CD8-positive, alpha-beta memory T cell (primary cell): ENCODE data around the gene CEP41. TPM values are rescaled to one million over a fixed set of nuclear protein-coding genes. Genes with fewer than 3 reads are reported as not detected.

Source experiments
- CTCF ChIA-PET: fragments of 350-600 bp; sonication (Branson Sonifier 250); formaldehyde crosslinking; loops from one replicate; lab custom pipeline; 2021; ENCODE audit warnings: antibody characterized with exemption; lab: Charles Lee
- POLR2A ChIA-PET: fragments of 350-600 bp; sonication (Branson Sonifier 250); formaldehyde crosslinking; loops from one replicate; lab custom pipeline; 2021; ENCODE audit warnings: antibody characterized with exemption; lab: Charles Lee
- DNase-seq, 5 donors: peaks; one replicate each; pipeline versions ENCODE4 v3.0.0 to v3.0.0-alpha.2; 2020 to 2022; ENCODE audit warnings: mixed read lengths in 1 of 5
- H3K27ac ChIP-seq: one replicate; pipeline ENCODE4 v1.7.0; 2013; ENCODE audit warnings: low read depth, mild to moderate bottlenecking, low read length, moderate library complexity
- H3K27me3 ChIP-seq: 2 replicates; pipeline ENCODE4 v1.7.0; 2013; ENCODE audit warnings: low read length, mild to moderate bottlenecking; ENCODE audit not compliant: insufficient read depth, poor library complexity, severe bottlenecking
- H3K36me3 ChIP-seq: 2 replicates; pipeline ENCODE4 v1.7.0; 2013; ENCODE audit warnings: mild to moderate bottlenecking, low read length, moderate library complexity; ENCODE audit not compliant: insufficient read depth
- H3K4me1 ChIP-seq: 2 replicates; pipeline ENCODE4 v1.7.0; 2013; ENCODE audit warnings: mild to moderate bottlenecking, low read length, moderate library complexity; ENCODE audit not compliant: insufficient read depth
- H3K4me3 ChIP-seq: 2 replicates; pipeline ENCODE4 v1.7.0; 2013; ENCODE audit warnings: mild to moderate bottlenecking, low read length
- H3K9me3 ChIP-seq: 2 replicates; pipeline ENCODE4 v1.7.0; 2013; ENCODE audit warnings: mild to moderate bottlenecking, low read length
- H3K27ac Mint-ChIP-seq, 8 donors: one replicate each; pipeline ENCODE4 v1.8.0; 2020 to 2021; ENCODE audit warnings: mixed read lengths in 8 of 8, mild to moderate bottlenecking in 6 of 8, inconsistent platforms in 3 of 8, moderate library complexity in 3 of 8
- H3K27me3 Mint-ChIP-seq, 2 donors: one replicate each; pipeline ENCODE4 v1.8.0; 2020 to 2021; ENCODE audit warnings: mixed read lengths in 2 of 2, mild to moderate bottlenecking in 1 of 2, moderate library complexity in 1 of 2
- H3K36me3 Mint-ChIP-seq, 3 donors: one replicate each; pipeline ENCODE4 v1.8.0; 2020 to 2021; ENCODE audit warnings: mixed read lengths in 3 of 3, inconsistent platforms in 1 of 3, mild to moderate bottlenecking in 1 of 3
- H3K4me1 Mint-ChIP-seq, 3 donors: one replicate each; pipeline ENCODE4 v1.8.0; 2020 to 2021; ENCODE audit warnings: mixed read lengths in 3 of 3, inconsistent platforms in 1 of 3, mild to moderate bottlenecking in 1 of 3
- H3K4me3 Mint-ChIP-seq, 7 donors: one replicate each; pipeline ENCODE4 v1.8.0; 2020 to 2021; ENCODE audit warnings: mixed read lengths in 7 of 7, mild to moderate bottlenecking in 6 of 7, moderate library complexity in 4 of 7, inconsistent platforms in 2 of 7
- H3K9me3 Mint-ChIP-seq, 5 donors: one replicate each; pipeline ENCODE4 v1.8.0; 2020 to 2022; ENCODE audit warnings: mixed read lengths in 5 of 5, mild to moderate bottlenecking in 3 of 5, moderate library complexity in 2 of 5, inconsistent platforms in 1 of 5
- polyA plus RNA-seq: library from polyadenylated mRNA; unstranded; fragments of 300-500 nt; fragmentation: Illumina TruSeq; gene quantifications from one replicate; pipeline ENCODE4 v1.2.3, GENCODE V29; 2021
- total RNA-seq, 2 experiments: library from RNA; stranded (reverse); gene quantifications; one replicate each; pipeline ENCODE4 v1.2.3, GENCODE V29; 2021

The CEP41 gene
- total and polyA plus RNA-seq, 3 experiments from 2014 or later: 16.6 to 23.6 (median 18.8) TPM

- DNase-seq: no peak
- ChIA-PET POLR2A (no interaction called here), CTCF (interaction anchor here (1.5 kb wide), 1 partner anchor 14 kb away, joined by 3 read pairs; no protein-coding TSS in a partner anchor)
- Histone ChIP-seq H3K36me3 (no peaks in the 10 kb centered on the region), H3K27ac (no peak overlapping the region), H3K4me1 (no peaks in the 10 kb centered on the region), H3K9me3 (no peaks in the 10 kb centered on the region), H3K27me3 (no peaks in the 10 kb centered on the region), H3K4me3 (no peak overlapping the region)
- no peaks in the 10 kb centered on the region for H3K36me3 Mint-ChIP-seq
- H3K27ac Mint-ChIP-seq: no peak overlapping the region
- H3K27me3 Mint-ChIP-seq: peaks cover 13 to 18% of the 10 kb centered on the region in 2 donors
- H3K4me3 Mint-ChIP-seq: no peak overlapping the region
- no peaks in the 10 kb centered on the region for H3K9me3 Mint-ChIP-seq
- H3K4me1 Mint-ChIP-seq: peaks cover 0 to 9% (median 6%) of the 10 kb centered on the region in 3 donors
Observed at GRCh38 chr7:130473289-130473688, 32.5 kb upstream of the CEP41 start.

GRCh38 chr7:130471974-130472373, 31.2 kb upstream of the CEP41 start:
- H3K4me3 Mint-ChIP-seq: no peak overlapping the region
- peaks cover 13 to 23% of the 10 kb centered on the region in 2 donors for H3K27me3 Mint-ChIP-seq
- ChIA-PET POLR2A (no interaction called here), CTCF (no interaction called here)
- DNase-seq: no peak
- H3K4me1 Mint-ChIP-seq: peaks cover 0 to 6% (median 6%) of the 10 kb centered on the region in 3 donors
- H3K9me3 Mint-ChIP-seq: no peaks in the 10 kb centered on the region
- Histone ChIP-seq H3K27me3 (no peaks in the 10 kb centered on the region), H3K36me3 (no peaks in the 10 kb centered on the region), H3K4me3 (no peak overlapping the region), H3K9me3 (no peaks in the 10 kb centered on the region), H3K4me1 (no peaks in the 10 kb centered on the region), H3K27ac (no peak overlapping the region)
- peak overlapping the region in 1 of 8 donors; percentile 81 for H3K27ac Mint-ChIP-seq
- no peaks in the 10 kb centered on the region for H3K36me3 Mint-ChIP-seq

- H3K27ac ChIP-seq: no peak overlapping the region
- no peak for DNase-seq
- no peaks in the 10 kb centered on the region for H3K4me1 ChIP-seq
- H3K27me3 ChIP-seq: no peaks in the 10 kb centered on the region
- no peak overlapping the region for H3K4me3 Mint-ChIP-seq
- H3K27me3 Mint-ChIP-seq: peaks cover 10 to 23% of the 10 kb centered on the region in 2 donors
- ChIA-PET CTCF (no interaction called here), POLR2A (interaction anchor here (0.6 kb wide), 1 partner anchor 399 kb away, joined by 3 read pairs; no protein-coding TSS in a partner anchor)
- no peaks in the 10 kb centered on the region for H3K36me3 ChIP-seq
- H3K4me1 Mint-ChIP-seq: no peaks in the 10 kb centered on the region
- H3K27ac Mint-ChIP-seq: peak overlapping the region in 1 of 8 donors; percentile 22
- H3K9me3 ChIP-seq: no peaks in the 10 kb centered on the region
- peaks cover 0 to 6% (median 0%) of the 10 kb centered on the region in 3 donors for H3K36me3 Mint-ChIP-seq
- H3K9me3 Mint-ChIP-seq: peaks cover 0 to 5% (median 0%) of the 10 kb centered on the region in 5 donors
- no peak overlapping the region for H3K4me3 ChIP-seq
Observed at GRCh38 chr7:130468612-130469011, 27.8 kb upstream of the CEP41 start.

GRCh38 chr7:130463553-130464434, 23.0 kb upstream of the CEP41 start:
- H3K27me3 ChIP-seq: no peaks in the 10 kb centered on the region
- H3K27ac Mint-ChIP-seq: no peak overlapping the region
- ChIA-PET POLR2A (no interaction called here), CTCF (no interaction called here)
- no peaks in the 10 kb centered on the region for H3K36me3 ChIP-seq
- no peaks in the 10 kb centered on the region for H3K9me3 ChIP-seq
- H3K4me1 ChIP-seq: no peaks in the 10 kb centered on the region
- peaks cover 1 to 4% of the 10 kb centered on the region in 2 donors for H3K27me3 Mint-ChIP-seq
- H3K4me3 Mint-ChIP-seq: no peak overlapping the region
- H3K4me1 Mint-ChIP-seq: peaks cover 0 to 3% (median 3%) of the 10 kb centered on the region in 3 donors
- H3K9me3 Mint-ChIP-seq: peaks cover 3 to 14% (median 5%) of the 10 kb centered on the region in 5 donors
- H3K4me3 ChIP-seq: no peak overlapping the region
- no peak overlapping the region for H3K27ac ChIP-seq
- peaks cover 0 to 9% (median 0%) of the 10 kb centered on the region in 3 donors for H3K36me3 Mint-ChIP-seq
- peak in 1 of 5 donors; percentile 34 for DNase-seq

GRCh38 chr7:130461272-130461671, 20.5 kb upstream of the CEP41 start:
- CTCF ChIA-PET: no interaction called here
- H3K36me3 Mint-ChIP-seq: peaks cover 0 to 14% (median 0%) of the 10 kb centered on the region in 3 donors
- H3K4me1 ChIP-seq: peaks cover 4% of the 10 kb centered on the region
- no peak overlapping the region for H3K4me3 Mint-ChIP-seq
- H3K4me1 Mint-ChIP-seq: peaks cover 8 to 13% (median 10%) of the 10 kb centered on the region in 3 donors
- H3K36me3 ChIP-seq: no peaks in the 10 kb centered on the region
- H3K27ac Mint-ChIP-seq: peak overlapping the region in 1 of 8 donors; percentile 47
- H3K27me3 ChIP-seq: no peaks in the 10 kb centered on the region
- POLR2A ChIA-PET: no interaction called here
- H3K27ac ChIP-seq: no peak overlapping the region
- H3K9me3 Mint-ChIP-seq: peaks cover 4 to 14% (median 5%) of the 10 kb centered on the region in 5 donors
- H3K9me3 ChIP-seq: no peaks in the 10 kb centered on the region
- peaks cover 0 to 1% of the 10 kb centered on the region in 2 donors for H3K27me3 Mint-ChIP-seq
- DNase-seq: no peak
- H3K4me3 ChIP-seq: no peak overlapping the region

GRCh38 chr7:130458257-130458656, 17.4 kb upstream of the CEP41 start:
- POLR2A ChIA-PET: no interaction called here
- no peaks in the 10 kb centered on the region for H3K36me3 ChIP-seq
- CTCF ChIA-PET: no interaction called here
- Mint-ChIP-seq H3K9me3 (peaks cover 0 to 10% (median 5%) of the 10 kb centered on the region in 5 donors), H3K36me3 (peaks cover 0 to 8% (median 0%) of the 10 kb centered on the region in 3 donors), H3K4me3 (peak overlapping the region in 6 of 7 donors; percentile 35 to 80 (median 66)), H3K27me3 (no peaks in the 10 kb centered on the region), H3K4me1 (peaks cover 8 to 13% (median 10%) of the 10 kb centered on the region in 3 donors), H3K27ac (peak overlapping the region in 5 of 8 donors; percentile 27 to 78 (median 48))
- H3K27ac ChIP-seq: no peak overlapping the region
- no peaks in the 10 kb centered on the region for H3K9me3 ChIP-seq
- peaks cover 4% of the 10 kb centered on the region for H3K4me1 ChIP-seq
- H3K27me3 ChIP-seq: no peaks in the 10 kb centered on the region
- DNase-seq: peak in 2 of 5 donors; percentile 14 to 35
- peak overlapping the region; percentile 27 for H3K4me3 ChIP-seq

GRCh38 chr7:130454959-130455358, 14.1 kb upstream of the CEP41 start:
- Histone ChIP-seq H3K36me3 (no peaks in the 10 kb centered on the region), H3K4me1 (peaks cover 4% of the 10 kb centered on the region), H3K27me3 (no peaks in the 10 kb centered on the region), H3K9me3 (no peaks in the 10 kb centered on the region), H3K27ac (no peak overlapping the region), H3K4me3 (no peak overlapping the region)
- H3K4me3 Mint-ChIP-seq: no peak overlapping the region
- H3K9me3 Mint-ChIP-seq: peaks cover 0 to 9% (median 5%) of the 10 kb centered on the region in 5 donors
- no peak overlapping the region for H3K27ac Mint-ChIP-seq
- H3K4me1 Mint-ChIP-seq: peaks cover 8 to 13% (median 10%) of the 10 kb centered on the region in 3 donors
- H3K36me3 Mint-ChIP-seq: peaks cover 0 to 8% (median 0%) of the 10 kb centered on the region in 3 donors
- CTCF ChIA-PET: interaction anchor here (2.9 kb wide), 1 partner anchor 28 kb away, joined by 8 read pairs; no protein-coding TSS in a partner anchor
- DNase-seq: no peak
- no peaks in the 10 kb centered on the region for H3K27me3 Mint-ChIP-seq
- POLR2A ChIA-PET: no interaction called here

- Mint-ChIP-seq H3K36me3 (peaks cover 0 to 6% (median 1%) of the 10 kb centered on the region in 3 donors), H3K9me3 (peaks cover 0 to 6% (median 4%) of the 10 kb centered on the region in 5 donors), H3K4me1 (peaks cover 1 to 2% (median 1%) of the 10 kb centered on the region in 3 donors), H3K27me3 (peaks cover 7% of the 10 kb centered on the region in 2 donors), H3K27ac (peak overlapping the region in 1 of 8 donors; percentile 29), H3K4me3 (no peak overlapping the region)
- H3K27ac ChIP-seq: no peak overlapping the region
- no peaks in the 10 kb centered on the region for H3K36me3 ChIP-seq
- POLR2A ChIA-PET: no interaction called here
- H3K9me3 ChIP-seq: no peaks in the 10 kb centered on the region
- CTCF ChIA-PET: interaction anchor here (2.9 kb wide), 1 partner anchor 30 kb away, joined by 8 read pairs; no protein-coding TSS in a partner anchor
- no peaks in the 10 kb centered on the region for H3K27me3 ChIP-seq
- peaks cover 2% of the 10 kb centered on the region for H3K4me1 ChIP-seq
- DNase-seq: no peak
- no peak overlapping the region for H3K4me3 ChIP-seq
Observed at GRCh38 chr7:130452951-130453350, 12.1 kb upstream of the CEP41 start.
